ENCODE data around the gene SLC22A23. TPM values are rescaled to one million over a fixed set of nuclear protein-coding genes. Genes with fewer than 3 reads are reported as not detected.
A peak's percentile ranks its signal among the peaks of the same experiment; 100 is the strongest.
"Not testable (repeated sequence)": the region's sequence is repeated elsewhere in the genome, so short reads cannot be mapped to it uniquely, and the experiment has no call there.

The SLC22A23 gene
- total RNA-seq, 4 donors from 2014 or later, result 6.6 to 25.0 (median 14.6) TPM

DNA sequence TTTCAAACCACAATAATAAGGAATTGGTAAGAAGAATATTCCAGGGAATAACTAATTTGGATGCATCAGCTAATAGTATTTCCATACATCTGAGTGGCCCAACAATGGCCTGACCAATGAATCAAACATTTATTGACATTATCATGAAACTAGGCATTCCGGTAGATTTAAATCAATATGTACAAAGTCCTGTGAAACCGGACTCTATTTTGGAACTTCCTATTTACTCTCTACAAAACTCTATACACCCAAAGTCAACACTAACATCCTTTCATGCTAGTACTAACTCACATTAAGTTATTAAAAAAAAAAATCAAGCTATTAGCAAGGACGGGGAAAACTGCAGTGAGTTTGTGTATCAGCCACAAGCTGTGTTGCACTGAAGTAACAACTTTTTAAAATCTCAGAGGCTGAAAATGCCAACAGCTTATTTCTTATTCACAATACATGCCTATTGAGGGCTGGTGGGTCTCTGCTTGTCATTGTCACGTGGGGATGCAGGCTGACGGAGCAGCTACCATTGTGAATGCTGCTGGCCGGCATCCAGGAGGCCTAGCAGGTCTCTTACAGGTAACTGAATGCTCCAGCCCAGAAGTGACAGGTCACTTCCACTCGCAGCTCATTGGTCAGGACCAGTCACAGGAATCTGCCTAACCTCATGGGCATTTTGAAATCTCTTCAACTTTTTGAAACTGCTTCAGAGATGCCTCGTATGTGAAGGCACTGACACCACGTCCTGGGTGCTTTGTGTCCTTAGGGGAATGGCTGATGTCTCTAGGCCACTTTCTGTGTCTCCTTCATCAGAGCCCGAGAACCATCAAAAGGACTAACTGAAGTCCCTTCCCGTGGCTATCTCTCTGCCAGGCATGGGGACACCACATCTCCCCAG, 76.3 kb downstream of the SLC22A23 start:
- intact Hi-C loops (cut with DNase I; ENCODE audit: low total_unique reads), result no loop called here
- Histone ChIP-seq H3K4me1 (peaks cover 20 to 23% of the 10 kb centered on the region in 2 donors), H3K27ac (no peak overlapping the region), H3K9me3 (no peaks in the 10 kb centered on the region), H3K4me3 (no peak overlapping the region), H3K36me3 (no peaks in the 10 kb centered on the region), H3K27me3 (no peaks in the 10 kb centered on the region)
- in situ Hi-C loops (cut with MboI; ENCODE audit: low sequenced_read_pairs in 4 of 4), result no loop called here
- ATAC-seq (no peak), DNase-seq (no peak)
- TF ChIP-seq, protein P1, sequence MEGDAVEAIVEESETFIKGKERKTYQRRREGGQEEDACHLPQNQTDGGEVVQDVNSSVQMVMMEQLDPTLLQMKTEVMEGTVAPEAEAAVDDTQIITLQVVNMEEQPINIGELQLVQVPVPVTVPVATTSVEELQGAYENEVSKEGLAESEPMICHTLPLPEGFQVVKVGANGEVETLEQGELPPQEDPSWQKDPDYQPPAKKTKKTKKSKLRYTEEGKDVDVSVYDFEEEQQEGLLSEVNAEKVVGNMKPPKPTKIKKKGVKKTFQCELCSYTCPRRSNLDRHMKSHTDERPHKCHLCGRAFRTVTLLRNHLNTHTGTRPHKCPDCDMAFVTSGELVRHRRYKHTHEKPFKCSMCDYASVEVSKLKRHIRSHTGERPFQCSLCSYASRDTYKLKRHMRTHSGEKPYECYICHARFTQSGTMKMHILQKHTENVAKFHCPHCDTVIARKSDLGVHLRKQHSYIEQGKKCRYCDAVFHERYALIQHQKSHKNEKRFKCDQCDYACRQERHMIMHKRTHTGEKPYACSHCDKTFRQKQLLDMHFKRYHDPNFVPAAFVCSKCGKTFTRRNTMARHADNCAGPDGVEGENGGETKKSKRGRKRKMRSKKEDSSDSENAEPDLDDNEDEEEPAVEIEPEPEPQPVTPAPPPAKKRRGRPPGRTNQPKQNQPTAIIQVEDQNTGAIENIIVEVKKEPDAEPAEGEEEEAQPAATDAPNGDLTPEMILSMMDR (IDR thresholded peaks at IDR 0.05 in 4 of 5, conservative IDR thresholded peaks at IDR 0.05 in 1 of 5), result no peak
- TF ChIP-seq POLR2A (IDR thresholded peaks at IDR 0.05), result no peak

DNA sequence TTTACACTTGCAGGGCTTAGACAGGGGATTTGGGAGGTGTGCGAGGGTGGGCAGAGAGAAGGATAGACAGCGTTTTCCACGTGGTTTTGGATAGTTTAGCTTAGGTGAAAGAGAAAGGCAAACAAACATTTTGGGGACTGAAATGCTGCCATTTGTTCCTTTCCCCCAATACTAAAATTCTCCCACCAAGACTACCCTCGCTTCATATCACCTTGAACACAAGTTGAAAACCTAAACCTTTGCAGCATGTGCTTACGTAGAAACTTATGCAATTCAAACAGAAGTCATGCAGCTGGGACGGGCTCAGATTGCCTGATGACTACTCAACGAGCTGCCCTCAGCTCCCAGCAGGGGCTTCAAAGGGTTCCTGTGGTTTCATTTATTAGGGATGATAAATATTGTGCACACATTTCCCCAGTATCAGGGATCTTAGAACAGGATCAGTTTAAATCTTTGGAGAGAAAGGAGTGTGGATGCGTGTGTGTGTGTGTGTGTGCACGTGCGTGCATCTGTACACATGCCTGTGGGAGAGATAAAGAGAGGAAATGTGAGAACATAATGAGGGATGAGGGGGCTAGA, 77.3 kb downstream of the SLC22A23 start:
- Histone ChIP-seq H3K4me3 (no peak overlapping the region), H3K27ac (peak overlapping the region in 3 of 4 donors; percentile 31 to 74 (median 74)), H3K36me3 (no peaks in the 10 kb centered on the region), H3K27me3 (no peaks in the 10 kb centered on the region), H3K9me3 (no peaks in the 10 kb centered on the region), H3K4me1 (peaks cover 10 to 15% of the 10 kb centered on the region in 2 donors)
- in situ Hi-C loops (cut with MboI; ENCODE audit: low sequenced_read_pairs in 4 of 4) (no loop called here), intact Hi-C loops (cut with DNase I; ENCODE audit: low total_unique reads) (no loop called here)
- TF ChIP-seq POLR2A (IDR thresholded peaks at IDR 0.05), result peak in 1 of 2 donors; percentile 28
- TF ChIP-seq, protein P1 (IDR thresholded peaks at IDR 0.05 in 4 of 5, conservative IDR thresholded peaks at IDR 0.05 in 1 of 5), result no peak
- ATAC-seq (peak; percentile 39 to 52), DNase-seq (no peak)

DNA sequence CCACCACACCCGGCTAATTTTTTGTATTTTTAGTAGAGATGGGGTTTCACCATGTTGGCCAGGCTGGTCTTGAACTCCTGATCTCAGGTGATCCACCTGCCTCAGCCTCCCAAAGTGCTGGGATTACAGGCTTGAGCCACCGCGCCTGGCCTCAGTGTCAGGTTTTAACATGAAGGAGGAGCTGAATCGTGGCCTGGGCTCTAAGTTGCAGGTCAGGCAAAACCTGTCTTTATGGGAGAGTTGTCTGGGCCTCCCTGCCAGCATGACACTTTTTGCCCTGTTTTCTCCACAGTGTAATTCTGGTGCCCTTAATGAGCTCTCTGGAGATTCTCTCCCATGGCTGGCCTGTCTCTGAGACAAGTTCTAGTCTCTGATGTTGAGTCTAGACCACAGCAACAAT, 78.0 kb downstream of the SLC22A23 start:
- H3K27ac ChIP-seq, result peak overlapping the region in 3 of 4 donors; percentile 31 to 74 (median 74)
- H3K27me3 ChIP-seq; H3K4me3 ChIP-seq; intact Hi-C loops (cut with DNase I; ENCODE audit: low total_unique reads); in situ Hi-C loops (cut with MboI; ENCODE audit: low sequenced_read_pairs in 4 of 4); H3K36me3 ChIP-seq; H3K9me3 ChIP-seq; DNase-seq; ATAC-seq: not testable (repeated sequence)
- peaks cover 10 to 14% of the 10 kb centered on the region in 2 donors for H3K4me1 ChIP-seq

DNA sequence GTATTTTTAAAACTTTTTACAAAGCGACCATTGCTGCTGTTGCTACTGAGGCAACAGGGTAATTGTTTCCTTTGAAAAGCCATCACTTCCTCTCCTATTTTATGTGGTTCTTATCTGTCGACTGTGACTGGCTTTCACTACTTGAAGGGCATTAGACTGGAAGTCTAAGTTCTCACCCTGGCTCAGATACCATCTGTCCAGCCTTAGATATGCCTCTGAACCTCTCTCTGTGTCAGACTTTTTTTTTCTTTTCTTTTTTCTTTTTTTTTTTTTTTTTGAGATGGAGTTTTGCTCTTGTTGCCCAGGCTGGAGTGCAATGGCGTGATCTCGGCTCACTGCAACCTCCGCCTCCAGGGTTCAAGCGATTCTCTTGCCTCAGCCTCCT, 78.5 kb downstream of the SLC22A23 start:
- ATAC-seq; H3K9me3 ChIP-seq; H3K36me3 ChIP-seq; H3K27me3 ChIP-seq; H3K4me3 ChIP-seq; intact Hi-C loops (cut with DNase I; ENCODE audit: low total_unique reads); DNase-seq; in situ Hi-C loops (cut with MboI; ENCODE audit: low sequenced_read_pairs in 4 of 4): not testable (repeated sequence)
- Histone ChIP-seq H3K4me1 (peaks cover 10% of the 10 kb centered on the region in 2 donors), H3K27ac (peak overlapping the region; percentile 67 to 74 (median 70))

DNA sequence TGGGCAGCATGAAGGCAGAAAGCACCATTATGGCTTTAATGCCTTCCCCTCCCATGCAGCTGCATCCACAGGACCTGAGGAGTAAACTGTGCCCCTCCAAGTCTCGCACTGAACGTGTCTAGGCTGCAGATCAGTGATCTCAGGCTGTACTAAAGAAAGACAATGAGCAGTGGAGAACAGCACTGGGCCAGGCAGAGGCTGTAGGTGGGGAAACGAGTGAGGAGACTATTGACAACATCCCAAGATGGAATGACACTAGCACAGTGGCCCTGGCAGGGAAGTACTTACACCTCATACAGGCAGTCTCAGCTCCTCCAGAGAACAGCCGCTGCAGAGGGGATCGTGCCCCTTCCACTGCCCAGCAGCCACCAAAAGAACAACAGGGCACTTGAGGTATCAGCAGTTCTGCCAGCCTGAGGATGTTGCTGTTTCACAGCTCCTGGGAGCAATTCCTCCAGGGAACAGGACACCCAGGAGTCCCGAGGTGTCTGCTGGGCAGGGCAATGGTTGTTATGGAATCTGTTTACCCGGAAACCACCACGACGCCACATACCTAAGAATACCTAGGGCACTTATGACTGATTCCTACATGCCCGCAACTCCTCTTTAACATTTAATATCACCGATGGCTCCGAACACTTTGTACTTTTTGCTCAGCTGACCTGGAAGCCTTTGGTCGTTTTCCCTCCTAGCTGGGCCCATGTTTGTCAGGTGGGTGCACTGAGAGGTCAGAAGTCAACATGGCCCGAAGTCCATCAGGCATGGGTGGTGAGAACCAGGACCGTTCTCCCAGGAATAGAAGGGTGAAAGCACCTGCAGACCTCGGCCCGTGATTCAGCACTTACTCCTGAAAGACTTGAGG, 79.1 kb downstream of the SLC22A23 start:
- DNase-seq, result peak; percentile 66 to 68
- intact Hi-C loops (cut with DNase I; ENCODE audit: low total_unique reads), result no loop called here
- Histone ChIP-seq H3K27ac (peak overlapping the region; percentile 67 to 74 (median 70)), H3K27me3 (no peaks in the 10 kb centered on the region), H3K4me3 (no peak overlapping the region), H3K9me3 (no peaks in the 10 kb centered on the region), H3K36me3 (no peaks in the 10 kb centered on the region), H3K4me1 (peaks cover 9 to 10% of the 10 kb centered on the region in 2 donors)
- TF ChIP-seq, protein P1 (IDR thresholded peaks at IDR 0.05 in 4 of 5, conservative IDR thresholded peaks at IDR 0.05 in 1 of 5), result no peak
- peak in 1 of 2 donors; percentile 34 for TF ChIP-seq POLR2A (IDR thresholded peaks at IDR 0.05)
- in situ Hi-C loops (cut with MboI; ENCODE audit: low sequenced_read_pairs in 4 of 4), result no loop called here
- ATAC-seq, result peak; percentile 81 to 88

Data from gastrocnemius medialis (tissue), 4 donors.